ENCODE measurements around the gene MGLL.

DNA sequence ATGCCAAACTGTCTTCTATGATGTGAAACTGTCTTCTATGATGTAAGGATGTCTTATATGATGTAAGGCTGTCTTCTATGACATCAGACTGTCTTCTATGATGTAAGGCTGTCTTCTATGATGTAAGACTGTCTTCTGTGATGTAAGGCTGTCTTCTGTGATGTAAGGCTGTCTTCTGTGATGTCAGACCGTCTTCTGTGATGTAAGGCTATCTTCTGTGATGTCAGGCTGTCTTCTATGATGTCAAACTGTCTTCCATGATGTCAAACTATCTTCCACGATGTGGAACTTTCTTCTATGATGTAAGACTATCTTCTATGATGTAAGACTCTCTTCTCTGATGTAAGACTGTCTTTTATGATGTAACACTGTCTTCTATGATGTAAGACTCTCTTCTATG lies 27.9 kb downstream of the MGLL start:
- TF ChIP-seq POLR2AphosphoS5 (IDR thresholded peaks at IDR 0.05; ENCODE audit: borderline replicate concordance, low read depth, low read length), result no peak
- TF ChIP-seq EZH2 (IDR thresholded peaks at IDR 0.05), result no peak
- no peak for TF ChIP-seq FOXP2 (optimal IDR thresholded peaks at IDR 0.05; ENCODE audit: control extremely low read depth, extremely low read length, insufficient read depth)

Measured in SK-N-MC (cell line).